Hepatocyte (in vitro differentiated cells): ENCODE results near the gene DCP2.

Experiments
- EZH2 ChIP-seq: fragments of 200-600 bp; sonication (generic); IDR thresholded peaks from 2 replicates; pipeline ENCODE4 v1.6.1; 2016; ENCODE audit warnings: antibody characterized with exemption, mild to moderate bottlenecking, borderline replicate concordance
- EZH2phosphoT487 ChIP-seq: fragments of 200-600 bp; sonication (generic); IDR thresholded peaks from one replicate; pipeline ENCODE4 v1.6.1; 2018; ENCODE audit warnings: antibody characterized with exemption, mild to moderate bottlenecking, low read depth, moderate library complexity; ENCODE audit not compliant: unreplicated experiment, severe bottlenecking
- TF ChIP-seq, protein P1 (sequence below): fragments of 200-600 bp; sonication (generic); IDR thresholded peaks from 2 replicates; pipeline ENCODE4 v1.5.1; 2016; ENCODE audit warnings: antibody characterized with exemption, mild to moderate bottlenecking; ENCODE audit not compliant: poor library complexity

DNA sequence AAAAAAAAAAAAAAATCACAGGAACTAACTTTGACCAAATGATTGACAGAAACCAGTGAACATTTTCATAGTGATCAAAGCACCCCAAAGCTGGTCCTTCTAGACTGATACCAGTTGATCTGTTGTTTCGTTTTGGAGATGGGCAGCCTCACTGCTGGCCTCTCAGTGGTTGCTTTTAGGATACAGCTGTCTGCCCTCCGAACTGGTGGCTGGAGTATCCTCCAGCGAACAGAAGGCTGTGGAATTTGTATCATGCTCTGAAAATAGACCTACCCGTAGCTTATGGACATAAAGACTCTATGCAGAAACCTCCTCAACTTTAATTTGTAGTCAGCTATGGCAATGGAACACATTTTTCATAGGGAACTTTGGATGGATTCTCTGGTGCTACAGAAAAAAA is 49.0 kb downstream of the DCP2 start:
- TF ChIP-seq, protein P1, sequence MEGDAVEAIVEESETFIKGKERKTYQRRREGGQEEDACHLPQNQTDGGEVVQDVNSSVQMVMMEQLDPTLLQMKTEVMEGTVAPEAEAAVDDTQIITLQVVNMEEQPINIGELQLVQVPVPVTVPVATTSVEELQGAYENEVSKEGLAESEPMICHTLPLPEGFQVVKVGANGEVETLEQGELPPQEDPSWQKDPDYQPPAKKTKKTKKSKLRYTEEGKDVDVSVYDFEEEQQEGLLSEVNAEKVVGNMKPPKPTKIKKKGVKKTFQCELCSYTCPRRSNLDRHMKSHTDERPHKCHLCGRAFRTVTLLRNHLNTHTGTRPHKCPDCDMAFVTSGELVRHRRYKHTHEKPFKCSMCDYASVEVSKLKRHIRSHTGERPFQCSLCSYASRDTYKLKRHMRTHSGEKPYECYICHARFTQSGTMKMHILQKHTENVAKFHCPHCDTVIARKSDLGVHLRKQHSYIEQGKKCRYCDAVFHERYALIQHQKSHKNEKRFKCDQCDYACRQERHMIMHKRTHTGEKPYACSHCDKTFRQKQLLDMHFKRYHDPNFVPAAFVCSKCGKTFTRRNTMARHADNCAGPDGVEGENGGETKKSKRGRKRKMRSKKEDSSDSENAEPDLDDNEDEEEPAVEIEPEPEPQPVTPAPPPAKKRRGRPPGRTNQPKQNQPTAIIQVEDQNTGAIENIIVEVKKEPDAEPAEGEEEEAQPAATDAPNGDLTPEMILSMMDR, result no peak
- no peak for TF ChIP-seq EZH2
- TF ChIP-seq EZH2phosphoT487, result no peak
